GM12874 (cell line): Measurements from ENCODE around the gene DLAT.

ENCODE experiments used
- TF ChIP-seq, protein P1 (sequence below): IDR thresholded peaks from 2 replicates; pipeline ENCODE4 v1.5.1; 2011; ENCODE audit warnings: low read depth, mild to moderate bottlenecking, control low read depth, low read length, moderate library complexity; ENCODE audit not compliant: insufficient read depth

DLAT gene

DNA sequence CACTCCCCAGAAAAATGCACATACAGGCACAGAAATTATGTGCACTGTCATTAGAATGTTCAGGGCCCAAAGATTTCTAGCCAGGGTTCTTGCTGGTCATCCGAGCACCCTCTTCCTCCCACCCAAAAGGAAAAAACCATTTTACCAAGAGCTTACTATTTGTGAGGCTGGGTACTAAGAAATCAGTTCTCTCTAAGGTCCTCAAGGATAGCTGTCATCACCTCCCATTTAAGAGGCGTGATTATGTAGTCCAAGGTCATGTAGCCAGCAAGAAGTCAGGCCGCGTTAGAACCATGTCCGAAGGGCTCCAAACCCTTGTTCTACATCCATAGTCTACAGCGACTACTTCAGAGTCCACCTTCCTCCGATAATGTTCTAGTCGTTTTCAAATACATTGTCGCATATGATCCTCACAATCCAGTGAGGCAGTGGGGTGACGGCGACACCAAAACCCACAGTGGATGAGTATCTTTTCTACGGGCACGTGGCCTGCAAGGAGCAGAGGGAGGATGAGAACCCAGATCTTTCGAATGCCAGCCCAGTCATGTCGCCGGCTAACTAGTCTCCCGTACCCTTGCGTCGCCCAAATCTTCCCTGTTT, 60.7 kb downstream of the DLAT start:
- TF ChIP-seq, protein P1, sequence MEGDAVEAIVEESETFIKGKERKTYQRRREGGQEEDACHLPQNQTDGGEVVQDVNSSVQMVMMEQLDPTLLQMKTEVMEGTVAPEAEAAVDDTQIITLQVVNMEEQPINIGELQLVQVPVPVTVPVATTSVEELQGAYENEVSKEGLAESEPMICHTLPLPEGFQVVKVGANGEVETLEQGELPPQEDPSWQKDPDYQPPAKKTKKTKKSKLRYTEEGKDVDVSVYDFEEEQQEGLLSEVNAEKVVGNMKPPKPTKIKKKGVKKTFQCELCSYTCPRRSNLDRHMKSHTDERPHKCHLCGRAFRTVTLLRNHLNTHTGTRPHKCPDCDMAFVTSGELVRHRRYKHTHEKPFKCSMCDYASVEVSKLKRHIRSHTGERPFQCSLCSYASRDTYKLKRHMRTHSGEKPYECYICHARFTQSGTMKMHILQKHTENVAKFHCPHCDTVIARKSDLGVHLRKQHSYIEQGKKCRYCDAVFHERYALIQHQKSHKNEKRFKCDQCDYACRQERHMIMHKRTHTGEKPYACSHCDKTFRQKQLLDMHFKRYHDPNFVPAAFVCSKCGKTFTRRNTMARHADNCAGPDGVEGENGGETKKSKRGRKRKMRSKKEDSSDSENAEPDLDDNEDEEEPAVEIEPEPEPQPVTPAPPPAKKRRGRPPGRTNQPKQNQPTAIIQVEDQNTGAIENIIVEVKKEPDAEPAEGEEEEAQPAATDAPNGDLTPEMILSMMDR = no peak

DNA sequence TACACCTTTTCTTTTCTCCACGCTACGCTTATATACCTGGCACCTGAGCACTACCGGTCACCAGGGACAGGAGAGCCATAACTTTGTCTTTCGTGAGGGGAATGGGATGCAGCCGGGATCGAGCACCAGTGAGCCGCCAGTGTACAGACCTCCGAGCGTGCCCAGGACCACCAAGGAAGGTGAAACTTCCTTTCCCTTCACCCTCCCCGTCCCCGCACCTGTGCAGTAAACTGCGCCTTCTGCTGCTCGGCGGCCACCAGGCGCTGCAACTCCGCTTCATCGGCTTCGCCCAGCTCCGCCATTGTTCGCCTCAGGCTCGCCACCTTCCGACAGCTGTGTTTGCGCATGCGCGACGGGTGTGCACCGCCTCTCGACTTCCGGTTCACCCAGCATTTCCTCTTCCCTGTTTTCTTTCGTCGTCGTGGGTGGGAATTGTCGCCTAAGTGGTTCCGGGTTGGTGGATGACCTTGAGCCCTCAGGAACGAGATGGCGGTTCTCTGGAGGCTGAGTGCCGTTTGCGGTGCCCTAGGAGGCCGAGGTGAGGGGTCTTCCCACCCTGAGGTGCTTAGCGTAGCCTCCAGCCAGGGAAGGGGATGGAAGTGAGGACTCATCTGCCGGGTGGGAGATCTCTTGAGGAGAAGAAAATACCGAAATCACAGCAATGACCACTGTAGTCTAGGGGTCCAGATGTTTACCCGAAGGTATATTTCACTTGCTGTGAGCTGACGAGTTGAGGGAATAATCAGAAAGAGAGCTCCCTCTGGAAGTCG, 61.4 kb downstream of the DLAT start, which contains the start of the genes SDHD and TIMM8B:
Gene SDHD (plus strand): TSS at position 452 of the 770 bp plus-strand sequence. CDS start 35 bp downstream, at position 487.
Gene TIMM8B (minus strand): TSS at position 335 of the 770 bp plus-strand sequence. CDS start 33 bp downstream, at position 302.
- TF ChIP-seq, protein P1 = no peak

DNA sequence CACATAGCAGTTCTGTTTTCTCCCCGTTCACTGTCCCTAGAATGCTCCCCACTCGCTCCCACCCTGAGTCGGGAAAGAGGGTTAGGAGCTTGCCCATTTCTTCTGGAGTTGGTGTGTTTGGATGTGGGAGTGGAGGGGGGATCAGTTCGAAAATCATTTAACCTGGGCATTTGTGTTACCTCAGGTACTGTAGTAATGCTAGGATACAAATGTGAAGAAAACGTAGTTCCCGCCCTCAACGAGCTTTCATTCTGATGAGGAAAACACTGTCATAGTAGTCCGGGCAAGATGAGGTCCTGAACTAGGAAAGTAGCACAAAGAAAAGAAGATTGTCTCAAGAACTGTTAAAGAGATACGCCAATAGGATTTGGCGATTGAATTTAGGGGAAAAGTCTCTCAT, 62.0 kb downstream of the DLAT start:
- TF ChIP-seq, protein P1 = no peak

DNA sequence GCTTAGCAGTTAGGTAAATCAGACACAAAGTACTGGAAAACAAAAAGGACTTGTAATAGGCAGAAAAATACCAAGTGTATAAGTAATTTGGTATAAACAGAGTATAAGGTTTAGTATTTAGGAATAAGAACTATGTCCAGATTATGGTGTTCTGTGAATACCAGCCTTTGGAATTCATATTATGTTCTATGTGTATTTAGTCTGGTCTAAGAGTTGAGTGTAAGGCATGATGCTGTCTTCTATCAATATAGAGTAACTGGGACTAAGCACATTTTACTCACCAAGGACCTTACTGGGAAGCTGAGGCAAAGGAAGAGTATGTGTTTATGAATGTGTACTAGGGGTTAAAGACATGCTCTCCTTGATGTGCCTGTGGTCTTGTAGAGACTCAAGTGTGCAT, 71.0 kb downstream of the DLAT start:
- TF ChIP-seq, protein P1 = no peak

DNA sequence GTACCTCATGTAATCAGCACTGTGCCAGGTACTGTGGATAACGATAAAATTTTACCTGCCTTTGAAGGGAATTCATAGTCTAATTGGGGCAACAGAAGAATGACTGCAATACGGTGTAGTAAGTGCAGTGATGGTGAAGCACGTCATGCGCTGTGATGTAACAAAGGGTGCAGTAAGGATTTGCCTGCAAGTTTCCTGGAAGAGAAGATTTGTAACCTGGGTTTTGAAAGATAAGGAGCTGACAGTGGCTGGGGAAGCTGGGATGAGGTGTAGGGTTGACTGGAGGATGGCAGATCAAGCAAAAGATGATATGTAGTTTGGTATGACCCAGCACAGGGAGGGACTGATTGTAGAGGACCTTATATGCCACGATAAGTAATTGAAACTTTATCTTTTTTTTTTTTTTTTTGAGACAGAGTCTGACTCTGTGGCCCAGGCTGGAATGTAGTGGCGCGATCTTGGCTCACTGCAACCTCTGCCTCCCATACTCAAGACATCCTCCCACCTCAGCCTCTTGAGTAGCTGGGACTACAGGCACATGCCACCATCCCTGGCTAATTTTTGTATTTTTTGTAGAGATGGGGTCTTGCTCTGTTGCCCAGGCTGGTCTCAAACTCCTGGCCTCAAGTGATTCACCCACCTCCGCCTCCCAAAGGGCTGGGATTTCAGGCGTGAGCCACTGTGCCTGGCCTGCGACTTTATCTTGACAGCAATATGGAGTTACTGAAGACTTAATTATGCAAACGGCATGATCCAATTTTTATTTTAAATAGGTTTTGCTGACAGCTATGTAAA, 72.7 kb downstream of the DLAT start:
- TF ChIP-seq, protein P1 = no peak

DNA sequence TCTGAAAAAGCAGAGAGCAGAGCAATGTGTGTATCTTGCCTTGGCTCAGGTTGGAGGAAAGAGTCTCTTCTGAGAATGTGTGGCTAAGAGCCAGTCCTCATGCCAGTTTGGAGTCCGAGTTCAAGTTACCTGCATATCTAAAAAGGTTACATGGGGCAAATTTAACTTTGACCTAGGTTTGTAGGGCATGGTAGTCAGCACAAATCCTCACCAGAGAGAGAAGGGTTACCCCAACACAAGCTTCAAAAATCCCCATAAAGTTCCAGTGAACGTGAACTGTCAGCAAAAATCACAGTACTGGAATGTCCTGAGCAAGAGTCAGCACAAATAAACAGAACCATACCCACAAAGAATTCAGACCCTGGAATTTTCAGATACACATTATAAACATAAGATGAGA, 75.3 kb downstream of the DLAT start:
- TF ChIP-seq, protein P1 = no peak

DNA sequence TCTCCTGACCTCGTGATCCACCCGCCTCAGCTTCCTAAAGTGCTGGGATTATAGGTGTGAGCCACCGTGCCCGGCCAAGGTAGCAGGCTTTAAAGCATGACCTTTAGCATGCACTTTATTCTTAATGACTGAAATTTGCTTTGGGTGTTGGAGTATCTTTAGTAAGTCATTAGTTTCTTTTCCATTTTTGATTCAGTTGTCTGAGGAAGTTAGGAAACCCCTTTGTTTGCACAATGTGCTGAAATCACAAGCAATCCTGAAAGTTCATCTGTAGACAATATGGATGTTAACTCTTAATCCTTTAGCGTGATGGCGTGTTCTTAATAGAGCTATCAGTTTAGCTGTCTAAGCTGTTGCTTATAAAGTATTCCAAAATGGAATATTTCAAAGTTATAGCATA, 78.2 kb downstream of the DLAT start:
- TF ChIP-seq, protein P1 = no peak
